GM12875 (cell line): ENCODE results near the gene TMEM235.
"Not testable (repeated sequence)": the region's sequence is repeated elsewhere in the genome, so short reads cannot be mapped to it uniquely, and the experiment has no call there.

Experiments
- H3K4me3 ChIP-seq: one replicate; pipeline ENCODE4 v1.5.1; 2011; ENCODE audit warnings: low read depth, low read length, control low read depth
- TF ChIP-seq, protein P1 (sequence below): IDR thresholded peaks from 2 replicates; pipeline ENCODE4 v1.5.1; 2011; ENCODE audit warnings: low read depth, mild to moderate bottlenecking, control low read depth, inconsistent platforms, low read length, moderate library complexity, borderline replicate concordance; ENCODE audit not compliant: insufficient read depth

TMEM235 gene

DNA sequence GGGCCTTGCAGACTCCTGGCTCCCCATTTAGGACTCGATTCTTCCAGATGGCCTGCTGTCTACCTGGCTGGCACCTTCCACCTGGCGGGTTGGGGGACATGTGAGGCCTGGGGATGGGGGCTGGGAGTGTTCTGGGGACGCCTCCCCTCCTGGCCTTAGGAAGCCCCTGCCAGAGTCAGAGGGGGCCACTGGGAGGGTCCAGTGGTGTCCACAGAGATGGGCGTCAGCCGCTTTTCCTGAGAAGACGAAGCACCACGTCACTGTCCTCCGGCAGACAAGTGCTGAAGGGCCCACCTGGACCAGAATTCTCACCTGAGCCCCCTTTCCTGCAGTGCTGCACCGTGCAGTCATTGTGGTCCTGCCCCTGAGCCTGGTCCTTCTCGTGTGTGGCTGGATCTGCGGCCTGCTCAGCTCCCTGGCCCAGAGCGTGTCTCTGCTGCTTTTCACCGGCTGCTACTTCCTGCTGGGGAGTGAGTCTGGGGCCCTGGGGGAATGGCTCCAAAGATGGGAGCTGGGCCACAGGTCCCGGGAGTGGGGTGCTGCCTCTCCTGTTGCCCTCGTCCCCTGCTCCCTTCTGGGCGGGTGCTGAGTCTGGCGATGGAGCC is 2.9 kb downstream of the TMEM235 start:
- TF ChIP-seq, protein P1, sequence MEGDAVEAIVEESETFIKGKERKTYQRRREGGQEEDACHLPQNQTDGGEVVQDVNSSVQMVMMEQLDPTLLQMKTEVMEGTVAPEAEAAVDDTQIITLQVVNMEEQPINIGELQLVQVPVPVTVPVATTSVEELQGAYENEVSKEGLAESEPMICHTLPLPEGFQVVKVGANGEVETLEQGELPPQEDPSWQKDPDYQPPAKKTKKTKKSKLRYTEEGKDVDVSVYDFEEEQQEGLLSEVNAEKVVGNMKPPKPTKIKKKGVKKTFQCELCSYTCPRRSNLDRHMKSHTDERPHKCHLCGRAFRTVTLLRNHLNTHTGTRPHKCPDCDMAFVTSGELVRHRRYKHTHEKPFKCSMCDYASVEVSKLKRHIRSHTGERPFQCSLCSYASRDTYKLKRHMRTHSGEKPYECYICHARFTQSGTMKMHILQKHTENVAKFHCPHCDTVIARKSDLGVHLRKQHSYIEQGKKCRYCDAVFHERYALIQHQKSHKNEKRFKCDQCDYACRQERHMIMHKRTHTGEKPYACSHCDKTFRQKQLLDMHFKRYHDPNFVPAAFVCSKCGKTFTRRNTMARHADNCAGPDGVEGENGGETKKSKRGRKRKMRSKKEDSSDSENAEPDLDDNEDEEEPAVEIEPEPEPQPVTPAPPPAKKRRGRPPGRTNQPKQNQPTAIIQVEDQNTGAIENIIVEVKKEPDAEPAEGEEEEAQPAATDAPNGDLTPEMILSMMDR = no peak
- H3K4me3 ChIP-seq = no peak overlapping the region

DNA sequence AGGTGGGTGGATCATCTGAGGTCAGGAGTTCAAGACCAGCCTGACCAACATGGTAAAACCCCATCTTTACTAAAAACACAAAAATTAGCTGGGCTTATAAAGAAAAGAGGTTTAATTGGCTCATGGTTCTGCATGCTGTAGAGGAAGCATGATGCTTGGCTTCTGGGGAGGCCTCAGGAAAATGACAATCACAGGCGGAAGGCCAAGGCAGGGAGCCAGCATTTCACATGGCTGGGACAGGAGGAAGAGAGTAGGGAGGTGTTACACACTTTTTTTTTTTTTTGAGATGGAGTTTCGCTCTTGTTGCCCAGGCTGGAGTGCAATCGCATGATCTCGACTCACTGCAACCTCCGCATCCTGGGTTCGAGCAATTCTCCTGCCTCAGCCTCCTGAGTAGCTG is 3.6 kb downstream of the TMEM235 start:
- not testable (repeated sequence) for H3K4me3 ChIP-seq

DNA sequence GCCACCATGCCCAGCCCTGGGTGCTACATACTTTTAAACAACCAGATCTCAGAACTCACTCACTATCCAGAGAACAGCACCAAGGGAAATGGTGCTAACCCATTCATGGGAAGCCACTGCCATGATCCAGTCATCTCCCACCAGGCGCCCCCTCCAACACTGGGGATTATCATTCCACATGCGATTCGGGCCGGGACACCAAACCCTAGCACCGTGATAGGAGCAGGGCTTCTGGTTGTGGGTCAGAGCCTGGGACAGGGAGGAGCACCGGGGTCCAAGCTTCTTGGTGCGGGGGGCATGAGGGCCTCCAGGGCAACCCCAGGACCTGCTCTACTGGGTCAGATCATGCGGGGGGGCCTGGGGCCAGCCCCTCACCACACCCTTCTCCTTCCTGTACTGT is 4.5 kb downstream of the TMEM235 start:
- H3K4me3 ChIP-seq = no peak overlapping the region
- TF ChIP-seq, protein P1 = no peak

DNA sequence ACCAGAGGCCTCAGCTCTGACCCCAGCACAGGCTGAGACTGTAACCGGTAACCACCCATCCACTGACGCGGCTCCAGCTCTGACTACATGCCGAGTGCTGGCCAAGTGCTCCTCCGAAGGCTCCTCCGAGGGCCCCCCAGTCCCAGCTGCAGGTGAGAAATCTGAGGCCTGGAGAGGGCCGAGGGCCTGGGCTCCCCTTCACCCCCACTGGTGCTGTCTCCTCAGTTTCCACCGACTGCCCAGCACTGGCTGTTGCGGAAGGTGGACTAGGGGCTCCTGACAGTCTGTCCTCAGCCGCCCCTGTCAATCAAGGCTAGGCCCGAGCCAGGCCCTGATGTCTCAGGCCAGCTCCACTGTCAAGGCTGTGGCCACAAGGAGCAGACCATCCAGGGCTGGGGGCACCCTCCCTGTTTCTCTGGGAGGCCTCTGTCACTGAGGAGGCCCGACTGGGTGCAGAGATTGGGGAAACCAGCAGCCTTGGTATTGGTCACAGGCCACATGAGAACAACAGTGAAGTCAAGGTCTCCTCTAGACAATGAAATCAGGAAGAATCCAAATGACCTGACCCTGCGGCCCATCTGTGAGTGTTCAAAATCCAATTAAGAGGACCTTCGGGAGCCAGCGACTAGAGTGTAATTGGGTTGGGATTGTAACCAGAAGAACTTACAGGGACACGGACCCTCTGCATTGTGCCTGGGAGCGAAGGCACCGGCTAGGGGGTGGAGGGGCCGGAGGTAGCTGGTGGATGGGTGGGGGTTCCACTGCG is 5.1 kb downstream of the TMEM235 start:
- TF ChIP-seq, protein P1 = no peak
- H3K4me3 ChIP-seq = no peak overlapping the region

- H3K4me3 ChIP-seq = no peak overlapping the region
- TF ChIP-seq, protein P1 = no peak
These were observed 6.1 kb downstream of the TMEM235 start for GRCh38 chr17:78237401-78238012.

- TF ChIP-seq, protein P1 = no peak
- H3K4me3 ChIP-seq = no peak overlapping the region
These were observed 7.5 kb downstream of the TMEM235 start for GRCh38 chr17:78238823-78239488.

- TF ChIP-seq, protein P1 = no peak
- no peak overlapping the region for H3K4me3 ChIP-seq
These were observed 8.1 kb downstream of the TMEM235 start for GRCh38 chr17:78239489-78239931.
